Gastroesophageal sphincter (tissue), 4 donors: ENCODE results near the gene CST7. TPM values are rescaled to one million over a fixed set of nuclear protein-coding genes. Genes with fewer than 3 reads are reported as not detected.

Experiments used
- ATAC-seq: fragments of 150-250 bp; one replicate; pipeline ENCODE4 v1.9.1; 2016; ENCODE audit warnings: mild to moderate bottlenecking, moderate library complexity
- H3K27ac ChIP-seq, 4 donors: fragments of 200-600 bp; sonication (generic) in 3 of 4; 1 replicate in 3 of 4; 2 replicates in 1 of 4; pipeline ENCODE4 v1.5.1; 2016 to 2019
- H3K27me3 ChIP-seq: fragments of 200-600 bp; sonication (generic); one replicate; pipeline ENCODE4 v1.5.1; 2019
- H3K36me3 ChIP-seq, 2 donors: fragments of 200-600 bp; sonication (generic); one replicate each; pipeline ENCODE4 v1.5.1; 2019; ENCODE audit warnings: control low read depth in 1 of 2
- H3K4me1 ChIP-seq, 3 donors: fragments of 200-600 bp; sonication (generic); 1 replicate in 2 of 3; 2 replicates in 1 of 3; pipeline ENCODE4 v1.5.1; 2016 to 2019; ENCODE audit warnings: control low read depth in 2 of 3
- H3K4me3 ChIP-seq, 2 donors: fragments of 200-600 bp; sonication (generic); one replicate each; pipeline ENCODE4 v1.5.1; 2019; ENCODE audit warnings: mild to moderate bottlenecking in 1 of 2, moderate library complexity in 1 of 2
- H3K9me3 ChIP-seq, 3 donors: fragments of 200-600 bp; sonication (generic); one replicate each; pipeline ENCODE4 v1.5.1; 2017 to 2019; ENCODE audit warnings: control low read depth in 2 of 3
- CTCF ChIP-seq, 4 experiments: fragments of 200-600 bp in 2 of 4; fragments of 450-650 bp in 2 of 4; sonication (generic) in 1 of 4; IDR thresholded peaks; one replicate each; pipeline ENCODE4 v1.5.1; 2017 to 2019; ENCODE audit warnings: antibody characterized with exemption in 4 of 4, mild to moderate bottlenecking in 2 of 4, moderate library complexity in 2 of 4
- EP300 ChIP-seq: sonication (generic); formaldehyde crosslinking; IDR thresholded peaks from one replicate; pipeline ENCODE4 v1.6.1; 2017; ENCODE audit warnings: antibody characterized with exemption, mild to moderate bottlenecking
- POLR2A ChIP-seq, 2 donors: fragments of 450-650 bp; IDR thresholded peaks; one replicate each; pipeline ENCODE4 v1.6.1; 2017; ENCODE audit warnings: antibody characterized with exemption in 2 of 2, mild to moderate bottlenecking in 2 of 2, moderate library complexity in 1 of 2
- POLR2AphosphoS5 ChIP-seq: sonication (generic); formaldehyde crosslinking; IDR thresholded peaks from one replicate; pipeline ENCODE4 v1.6.1; 2017; ENCODE audit warnings: antibody characterized with exemption
- WGBS, 2 donors: methylation state at CpG; one replicate each; pipeline ENCODE4 v1.1.5; 2018; ENCODE audit warnings: low coverage in 1 of 2; 5-methylcytosine and 5-hydroxymethylcytosine counted together
- total RNA-seq, 4 donors: library from RNA; depleted of rRNA; stranded (reverse); fragments of >200 nt; gene quantifications; one replicate each; pipeline ENCODE4 v1.1.0, GENCODE V29; 2016

CST7 gene
- total RNA-seq, 4 donors from 2014 or later, result 0.37 to 4.0 TPM; not detected in 2

- Histone ChIP-seq H3K4me1 (peaks cover 0 to 69% (median 22%) of the 10 kb centered on the region in 3 donors), H3K4me3 (peak within 1 kb of the TSS; percentile 63 to 90), H3K9me3 (no peaks in the 10 kb centered on the region), H3K36me3 (no peaks in the 10 kb centered on the region), H3K27me3 (no peaks in the 10 kb centered on the region), H3K27ac (peak within 1 kb of the TSS; percentile 95 to 96 (median 95))
- ATAC-seq, result peak; percentile 97
- 0% methylated on average over 4 to 6 of the region's 69 CpGs for WGBS, 2 donors
- peak; percentile 96 to 97 for TF ChIP-seq POLR2A (IDR thresholded peaks at IDR 0.05)
- no peak for TF ChIP-seq EP300
- peak in 1 of 4 experiments; percentile 12 for TF ChIP-seq CTCF (IDR thresholded peaks at IDR 0.05)
- peak; percentile 97 for TF ChIP-seq POLR2AphosphoS5
These were observed 43.6 kb downstream of the CST7 start, which contains the start of gene APMAP for GRCh38 chr20:24992487-24993205. TSS of gene APMAP (minus strand) at chr20:24992751. CDS start at chr20:24992688, 63 bp downstream.

DNA sequence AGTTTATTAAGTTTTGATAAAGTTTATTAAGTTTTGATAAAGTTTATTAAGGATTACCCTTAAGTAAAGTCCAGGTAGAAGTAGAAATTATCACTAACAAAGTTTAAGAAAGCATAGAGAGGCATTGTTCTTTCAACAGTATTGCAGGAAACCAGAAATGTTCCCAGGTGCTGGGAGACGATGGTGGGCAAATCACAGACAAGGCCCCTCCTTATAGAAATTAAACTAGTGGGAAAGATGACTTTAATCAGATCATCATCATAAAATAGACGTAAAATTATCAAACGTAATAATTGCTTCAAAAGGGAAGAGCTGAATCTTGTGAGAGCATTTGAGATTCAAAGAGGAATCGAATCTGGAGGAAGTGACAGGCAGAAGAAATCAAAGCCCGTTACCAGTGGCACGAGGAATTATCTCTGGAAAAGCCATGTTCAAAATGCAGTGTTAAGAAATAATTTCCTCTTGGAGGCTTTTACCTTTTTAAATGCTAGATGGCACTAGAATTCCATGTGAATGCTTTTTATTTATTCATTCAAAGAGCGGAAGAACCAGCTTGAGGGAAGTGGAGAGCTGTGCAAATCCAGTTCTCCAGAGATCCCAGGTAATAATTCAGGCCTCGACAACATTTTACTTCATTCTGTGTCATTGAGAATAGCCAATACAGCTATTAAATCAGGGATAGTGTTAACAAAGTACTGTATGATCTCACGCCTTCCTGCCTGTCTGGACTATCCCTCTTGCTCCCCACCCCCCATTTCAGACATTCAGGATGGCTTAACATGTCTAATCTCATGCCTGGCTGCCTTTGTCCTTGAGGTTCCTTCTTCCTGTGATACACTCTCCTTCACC lies 44.5 kb downstream of the CST7 start:
- peak overlapping the region; percentile 63 to 90 for H3K4me3 ChIP-seq
- peaks cover 0 to 60% (median 22%) of the 10 kb centered on the region in 3 donors for H3K4me1 ChIP-seq
- H3K9me3 ChIP-seq, result no peaks in the 10 kb centered on the region
- H3K36me3 ChIP-seq, result no peaks in the 10 kb centered on the region
- ATAC-seq, result no peak
- H3K27ac ChIP-seq, result peak overlapping the region; percentile 95 to 96 (median 95)
- TF ChIP-seq CTCF (IDR thresholded peaks at IDR 0.05) (peak in 3 of 4 experiments; percentile 56 to 65 (median 62)), POLR2AphosphoS5 (no peak)
- 18 to 25% methylated on average over 9 of the region's 9 CpGs for WGBS, 2 donors
- no peaks in the 10 kb centered on the region for H3K27me3 ChIP-seq

DNA sequence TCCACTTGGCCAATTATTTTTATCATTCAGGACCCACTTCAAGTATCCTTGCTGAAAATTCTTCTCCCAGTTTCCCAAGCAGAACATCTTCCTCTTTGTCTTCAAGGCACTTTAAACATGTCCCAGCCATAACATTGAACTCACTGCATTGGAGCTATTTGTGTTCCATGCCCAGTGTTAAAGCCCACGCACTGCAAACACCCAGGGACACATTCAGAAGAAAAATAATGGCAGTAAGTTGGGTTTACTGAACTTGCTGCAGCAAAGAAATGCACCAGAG lies 45.1 kb downstream of the CST7 start:
- no peaks in the 10 kb centered on the region for H3K36me3 ChIP-seq
- no peaks in the 10 kb centered on the region for H3K9me3 ChIP-seq
- no peak overlapping the region for H3K4me3 ChIP-seq
- H3K27me3 ChIP-seq, result no peaks in the 10 kb centered on the region
- peak overlapping the region in 3 of 4 donors; percentile 95 to 96 (median 95) for H3K27ac ChIP-seq
- WGBS, 2 donors, result no CpG with 5 or more reads among the region's 1 CpG
- H3K4me1 ChIP-seq, result peaks cover 0 to 59% (median 22%) of the 10 kb centered on the region in 3 donors
- ATAC-seq, result no peak
- no peak for TF ChIP-seq POLR2AphosphoS5

- Histone ChIP-seq H3K36me3 (no peaks in the 10 kb centered on the region), H3K4me3 (peak overlapping the region in 1 of 2 donors; percentile 26), H3K27me3 (no peaks in the 10 kb centered on the region), H3K27ac (peak overlapping the region in 2 of 4 donors; percentile 40 to 96), H3K9me3 (no peaks in the 10 kb centered on the region), H3K4me1 (peaks cover 0 to 62% (median 24%) of the 10 kb centered on the region in 3 donors)
- TF ChIP-seq POLR2A (IDR thresholded peaks at IDR 0.05) (no peak), POLR2AphosphoS5 (peak; percentile 90), CTCF (IDR thresholded peaks at IDR 0.05) (peak; percentile 93 to 97 (median 96))
- WGBS, 2 donors, result 42 to 43% methylated on average over 9 to 15 of the region's 20 CpGs
- ATAC-seq, result peak; percentile 20
These were observed 45.6 kb downstream of the CST7 start for GRCh38 chr20:24994470-24995368.
